HG03139 (cell line): ENCODE data around the gene SDHC.

Source experiments
- ATAC-seq: cut with Tn5 transposase; IDR thresholded peaks from one replicate; pipeline ENCODE4 v1.9.1; 2021; ENCODE audit not compliant: unreplicated experiment

SDHC gene, protein sequence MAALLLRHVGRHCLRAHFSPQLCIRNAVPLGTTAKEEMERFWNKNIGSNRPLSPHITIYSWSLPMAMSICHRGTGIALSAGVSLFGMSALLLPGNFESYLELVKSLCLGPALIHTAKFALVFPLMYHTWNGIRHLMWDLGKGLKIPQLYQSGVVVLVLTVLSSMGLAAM

DNA sequence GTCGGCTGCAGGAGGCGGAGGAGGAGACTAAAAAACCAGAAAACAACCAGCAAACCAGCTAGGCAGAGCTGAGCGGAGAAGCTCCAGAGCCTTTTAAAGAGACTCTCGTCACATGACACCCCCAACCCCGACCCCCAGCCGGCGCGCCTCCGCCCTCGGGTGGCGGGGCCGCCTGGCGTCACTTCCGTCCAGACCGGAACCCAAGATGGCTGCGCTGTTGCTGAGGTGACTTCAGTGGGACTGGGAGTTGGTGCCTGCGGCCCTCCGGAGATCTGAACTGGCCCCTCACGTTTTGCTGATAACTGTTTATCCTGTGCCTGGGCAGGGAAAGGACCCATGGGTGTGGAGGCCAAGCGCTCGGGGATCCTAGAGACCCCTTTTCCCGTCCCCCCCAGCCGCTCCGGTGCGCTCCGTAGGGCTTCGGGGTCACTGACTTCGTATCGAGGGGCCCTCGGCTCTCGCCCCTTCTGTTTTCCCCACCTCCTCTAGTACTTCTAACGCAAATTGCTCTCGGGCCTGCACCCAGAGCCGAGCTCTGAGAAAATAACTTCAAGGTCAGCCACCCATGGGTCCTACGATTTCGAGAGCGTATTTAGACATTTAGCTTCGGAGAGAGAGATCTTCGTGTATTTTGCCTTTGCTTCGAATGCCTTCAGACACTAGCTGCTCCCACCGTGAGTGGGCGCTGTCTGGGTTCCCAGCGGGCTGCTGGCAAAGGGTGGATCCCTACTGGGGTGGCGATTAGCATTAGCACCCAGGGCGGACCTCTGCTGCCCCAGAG is at the start of gene SDHC:
SDHC (plus strand) TSS at position 181 of the 781 bp plus-strand sequence; CDS start at position 206, 25 bp downstream.
- peak; percentile 82 for ATAC-seq

GRCh38 chr1:161265305-161265704 is 48.9 kb upstream of the SDHC start:
- no peak for ATAC-seq

GRCh38 chr1:161266202-161266601 is 48.0 kb upstream of the SDHC start:
- ATAC-seq = no peak

- ATAC-seq = no peak
Observed at GRCh38 chr1:161266836-161267235, 47.3 kb upstream of the SDHC start.

- no peak for ATAC-seq
Observed at GRCh38 chr1:161267321-161267720, 46.9 kb upstream of the SDHC start.

DNA sequence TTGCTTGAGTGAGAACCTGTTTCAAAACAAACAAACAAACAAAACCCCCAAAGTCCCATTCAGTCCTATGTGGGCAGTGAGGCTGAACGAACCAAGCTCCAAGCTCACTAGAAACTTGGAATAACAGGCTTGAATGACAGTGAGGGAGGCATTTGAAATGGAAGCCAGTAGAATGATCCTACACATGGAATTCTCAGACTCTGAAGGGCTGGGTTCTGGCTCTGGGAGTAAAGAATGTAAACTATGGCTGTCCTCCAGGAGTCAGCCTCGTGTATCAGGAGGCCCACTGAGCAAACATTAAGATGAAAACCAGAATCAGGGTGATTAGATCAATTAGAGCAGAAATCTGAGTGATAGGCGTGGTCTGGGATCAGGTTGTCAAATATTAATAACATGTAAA is 40.8 kb upstream of the SDHC start:
- ATAC-seq = no peak

DNA sequence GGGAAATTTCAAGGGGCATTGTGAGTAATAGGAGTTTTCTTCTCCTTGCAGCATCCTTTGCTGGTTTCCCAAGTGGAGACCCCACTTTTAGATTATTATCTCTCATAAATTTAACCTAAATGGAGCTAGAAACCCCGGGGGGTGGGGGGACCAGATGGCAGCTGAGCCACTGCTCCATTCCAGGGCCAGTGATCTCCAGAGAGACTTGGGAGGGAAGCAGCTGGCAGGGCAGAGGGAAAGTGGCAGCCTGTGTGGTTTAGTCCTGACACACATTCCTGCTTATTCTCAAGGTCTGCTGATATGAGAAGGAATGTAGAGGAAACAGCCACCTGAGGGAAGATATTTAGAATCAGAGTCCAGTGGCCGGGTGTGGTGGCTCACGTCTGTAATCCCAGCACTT is 39.3 kb upstream of the SDHC start:
- no peak for ATAC-seq

DNA sequence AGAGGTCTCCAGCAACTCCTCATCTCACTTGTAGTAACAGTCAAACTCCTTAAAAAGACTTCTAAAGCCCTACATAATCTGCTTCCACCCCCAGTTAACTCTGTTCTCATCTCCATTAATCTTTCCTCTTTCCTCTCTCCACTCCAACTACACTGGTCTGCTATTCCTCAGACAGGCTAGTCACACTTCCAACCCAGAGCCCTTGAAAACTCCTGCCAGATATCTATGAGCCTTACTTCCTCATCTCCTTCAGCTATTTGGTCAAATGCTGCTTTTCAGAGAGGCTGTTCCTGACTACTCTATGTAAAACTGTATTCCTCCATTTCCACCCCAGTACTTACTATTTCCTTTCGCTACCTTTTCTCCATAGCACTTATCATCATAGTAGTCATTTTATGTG is 31.2 kb upstream of the SDHC start:
- no peak for ATAC-seq

- ATAC-seq = no peak
Observed at GRCh38 chr1:161285113-161285512, 29.1 kb upstream of the SDHC start.

DNA sequence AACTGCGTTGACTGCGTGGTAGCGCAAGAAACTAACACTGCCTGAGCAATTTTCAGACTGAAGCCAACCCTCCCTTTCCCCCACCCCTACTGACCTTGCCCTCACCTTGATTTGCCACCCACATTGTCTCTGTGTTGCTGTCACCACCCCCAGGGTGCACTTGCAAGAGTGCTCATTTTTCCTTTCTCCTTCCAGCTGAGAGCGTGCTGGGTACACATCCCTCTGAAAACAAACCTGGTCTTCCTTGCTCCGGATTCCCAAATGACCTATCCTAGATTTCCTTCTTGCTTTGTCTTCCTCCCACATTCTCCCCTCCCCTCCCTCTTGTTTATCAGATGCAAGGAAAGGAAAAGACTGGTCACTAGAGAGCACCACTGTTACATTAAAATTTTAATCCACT is 28.7 kb upstream of the SDHC start:
- ATAC-seq = no peak

GRCh38 chr1:161287482-161288054 is 26.6 kb upstream of the SDHC start:
- no peak for ATAC-seq

- ATAC-seq = no peak
Observed at GRCh38 chr1:161290779-161291178, 23.4 kb upstream of the SDHC start.

DNA sequence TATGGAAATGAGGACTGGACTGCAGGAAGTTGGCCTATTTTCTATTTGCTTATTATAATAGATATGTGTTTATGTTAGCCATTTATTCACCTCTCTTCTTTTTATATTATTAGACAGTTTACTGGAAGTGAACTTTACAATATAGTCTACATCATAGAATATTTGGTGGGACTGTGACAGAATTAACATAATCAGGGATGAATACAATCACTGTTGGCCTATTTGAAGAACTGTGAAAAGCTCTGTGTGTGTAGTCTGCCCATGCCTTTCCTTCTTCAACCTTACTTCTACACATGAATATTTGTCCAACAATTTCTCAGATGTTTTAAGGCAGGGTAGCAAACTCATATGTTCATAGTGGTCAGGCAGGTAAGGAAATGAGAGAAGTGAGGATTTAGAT is 16.8 kb upstream of the SDHC start:
- no peak for ATAC-seq

- ATAC-seq = no peak
Observed at GRCh38 chr1:161298116-161298515, 16.1 kb upstream of the SDHC start.

- no peak for ATAC-seq
Observed at GRCh38 chr1:161299347-161299746, 14.8 kb upstream of the SDHC start.

DNA sequence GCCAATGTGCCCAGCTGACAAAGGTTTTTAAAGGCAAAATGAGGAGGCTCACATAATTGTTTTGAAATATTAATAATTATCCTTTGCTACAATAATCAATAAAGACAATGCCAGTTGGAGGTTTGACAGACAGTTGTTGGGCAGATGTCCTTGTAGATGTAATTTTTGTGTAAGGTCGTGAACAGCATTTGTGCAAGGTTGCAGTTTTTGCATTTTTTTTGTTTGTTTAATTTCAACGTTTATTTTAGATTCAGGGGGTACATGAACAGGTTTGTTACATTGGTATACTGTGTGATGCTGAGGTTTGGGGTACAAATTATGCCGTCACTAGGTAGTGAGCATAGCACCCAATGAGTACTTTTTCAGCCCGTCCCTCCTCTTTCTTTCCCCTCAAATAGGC is 13.7 kb upstream of the SDHC start:
- ATAC-seq = no peak

- no peak for ATAC-seq
Observed at GRCh38 chr1:161304927-161305866, 9.0 kb upstream of the SDHC start.

- ATAC-seq = peak; percentile 82
Observed at GRCh38 chr1:161305867-161306519, 8.2 kb upstream of the SDHC start.

DNA sequence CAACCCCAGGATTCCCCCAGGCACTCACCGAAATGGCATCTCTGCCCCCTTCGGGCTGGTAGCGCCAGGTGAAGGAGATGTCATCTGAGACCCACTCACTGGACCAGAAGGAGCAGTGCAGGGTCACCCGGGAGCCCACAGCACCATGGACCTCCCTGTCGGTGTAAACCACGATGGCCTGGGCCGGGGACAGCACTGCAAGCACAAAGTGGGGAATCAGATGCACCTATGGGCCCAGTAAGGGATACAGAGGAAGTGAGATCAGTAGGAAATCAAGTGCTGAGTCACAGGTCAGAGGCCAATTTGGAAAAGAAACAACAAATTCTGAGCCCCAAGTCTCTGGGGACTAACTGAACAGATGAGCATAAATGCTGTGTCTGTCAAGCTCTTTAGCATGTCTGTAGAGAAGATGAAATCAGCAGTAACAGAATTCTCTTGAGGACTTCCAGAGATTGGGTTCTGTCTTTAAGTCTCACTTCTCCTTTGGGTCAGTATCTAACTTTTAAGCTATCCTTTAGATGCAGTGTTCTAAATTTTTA is 6.9 kb upstream of the SDHC start:
- no peak for ATAC-seq

DNA sequence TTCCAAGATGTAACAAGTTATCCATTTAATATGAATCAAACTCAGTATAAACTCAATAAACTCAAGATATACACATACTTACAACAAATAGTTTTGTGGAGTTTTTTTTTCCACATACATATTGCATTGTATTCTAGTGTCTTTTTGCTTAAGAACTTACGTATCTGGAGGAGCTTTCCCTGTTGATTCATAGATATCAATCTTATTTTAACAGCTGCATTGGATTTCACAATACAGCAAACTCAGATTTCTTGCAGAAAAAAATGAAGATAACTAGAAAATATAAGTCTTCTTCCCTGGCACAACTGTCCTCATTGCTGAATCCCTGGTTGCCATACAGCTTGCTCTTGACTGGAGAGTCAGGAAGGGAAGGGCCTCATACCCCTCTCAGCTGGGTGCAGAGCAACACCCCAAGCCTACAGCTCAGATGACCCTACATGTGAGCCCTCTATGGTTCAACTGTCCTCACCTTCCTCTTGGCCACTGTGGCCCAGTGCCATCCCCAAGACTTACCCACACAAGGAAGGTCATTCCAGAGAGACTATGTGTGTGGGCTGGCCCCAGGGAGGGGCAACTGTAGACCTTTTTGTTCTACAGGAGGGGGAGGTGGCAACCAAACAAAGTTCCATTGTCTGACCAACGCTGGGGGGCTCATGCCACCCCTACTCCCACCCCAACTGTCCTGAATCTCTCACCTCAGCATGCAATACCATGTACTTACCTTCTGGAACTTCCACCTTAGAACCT is 6.1 kb upstream of the SDHC start:
- ATAC-seq = no peak
